Right lung (tissue), 10 donors: Measurements from ENCODE around the gene SERF1A. TPM values are rescaled to one million over a fixed set of nuclear protein-coding genes. Genes with fewer than 3 reads are reported as not detected.
"Not testable (repeated sequence)": the region's sequence is repeated elsewhere in the genome, so short reads cannot be mapped to it uniquely, and the experiment has no call there.

Experiments
- DNase-seq, 2 donors: peaks; one replicate each; pipeline ENCODE4 v3.0.0-alpha.2; 2013
- long read RNA-seq, 8 donors: transcript quantifications; one replicate each; lab custom pipeline, GENCODE V29; 2026
- polyA plus RNA-seq, 5 donors: library from polyadenylated mRNA; unstranded; fragments of 120-200 nt; gene quantifications; one replicate each; pipeline versions ENCODE4 v1.2.1 to v1.2.3, GENCODE V29; 2013; ENCODE audit warnings: inconsistent platforms in 1 of 5, low replicate concordance in 1 of 5; ENCODE audit not compliant: insufficient read length in 5 of 5, insufficient read depth in 1 of 5

SERF1A gene
- polyA plus RNA-seq, result 10 to 100 TPM in 2 of 5 donors, 1 to 10 TPM in 3; 4.4 to 14.5 (median 5.9) TPM
- long read RNA-seq, donor 1, transcript SERF1A-201 (3 exons, 963 nt), result major isoform, 21 of 42 reads
- long read RNA-seq, donor 1, transcript SERF1A-205 (3 exons, 663 nt), result minor isoform, 6 of 42 reads
- long read RNA-seq, donor 1, partial matches to known transcripts, result 12 of 42 reads
- long read RNA-seq, donor 1, other reads (novel, unspliced or antisense), result 0 of 42 reads
- long read RNA-seq, donor 2, transcript SERF1A-201 (3 exons, 963 nt), result major isoform, 14 of 21 reads
- long read RNA-seq, donor 2, partial matches to known transcripts, result 0 of 21 reads
- long read RNA-seq, donor 2, other reads (novel, unspliced or antisense), result 0 of 21 reads
- long read RNA-seq, donor 3, transcript SERF1A-201 (3 exons, 963 nt), result major isoform, 17 of 33 reads
- long read RNA-seq, donor 3, partial matches to known transcripts, result 9 of 33 reads
- long read RNA-seq, donor 3, other reads (novel, unspliced or antisense), result 0 of 33 reads
- long read RNA-seq, donor 4, transcript SERF1A-201 (3 exons, 963 nt), result major isoform, 6 of 17 reads
- long read RNA-seq, donor 4, partial matches to known transcripts, result 6 of 17 reads
- long read RNA-seq, donor 4, other reads (novel, unspliced or antisense), result 0 of 17 reads
- long read RNA-seq, donor 5, transcript SERF1A-201 (3 exons, 963 nt), result major isoform, 31 of 38 reads
- long read RNA-seq, donor 5, partial matches to known transcripts, result 0 of 38 reads
- long read RNA-seq, donor 5, other reads (novel, unspliced or antisense), result 0 of 38 reads
- long read RNA-seq, donor 6, transcript SERF1A-201 (3 exons, 963 nt), result major isoform, 30 of 53 reads
- long read RNA-seq, donor 6, partial matches to known transcripts, result 15 of 53 reads
- long read RNA-seq, donor 6, other reads (novel, unspliced or antisense), result 0 of 53 reads
- long read RNA-seq, donor 7, transcript SERF1A-201 (3 exons, 963 nt), result major isoform, 13 of 15 reads
- long read RNA-seq, donor 7, partial matches to known transcripts, result 0 of 15 reads
- long read RNA-seq, donor 7, other reads (novel, unspliced or antisense), result 0 of 15 reads
- long read RNA-seq, donor 8, transcript SERF1A-201 (3 exons, 963 nt), result major isoform, 13 of 24 reads
- long read RNA-seq, donor 8, partial matches to known transcripts, result 8 of 24 reads
- long read RNA-seq, donor 8, other reads (novel, unspliced or antisense), result 0 of 24 reads

GRCh38 chr5:70900533-70901271 is at the start of gene SERF1A:
TSS of gene SERF1A (plus strand) at chr5:70900669. CDS start at chr5:70900870, 201 bp downstream.
- not testable (repeated sequence) for DNase-seq

DNA sequence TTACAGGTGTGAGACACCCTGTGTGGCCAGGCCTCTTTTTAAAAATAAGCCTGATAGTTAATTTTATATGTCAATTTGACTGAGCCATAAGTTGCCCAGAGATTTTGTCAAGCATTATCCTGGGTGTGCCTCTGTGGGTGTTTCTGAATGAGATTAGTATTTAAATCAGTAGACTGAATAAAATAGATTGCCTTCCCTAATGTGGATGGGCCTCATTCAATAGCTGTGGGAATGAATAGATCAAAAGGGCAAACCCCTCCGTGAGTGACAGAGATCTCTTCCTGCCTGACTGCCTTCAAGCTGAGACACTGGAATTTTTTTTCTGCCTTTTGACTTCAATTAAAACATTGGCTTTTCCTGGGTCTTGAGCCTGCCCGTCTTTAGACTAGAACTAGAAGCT is 33.7 kb upstream of the SERF1A start:
- not testable (repeated sequence) for DNase-seq

GRCh38 chr5:70870626-70871025 is 29.8 kb upstream of the SERF1A start:
- DNase-seq, result not testable (repeated sequence)

DNA sequence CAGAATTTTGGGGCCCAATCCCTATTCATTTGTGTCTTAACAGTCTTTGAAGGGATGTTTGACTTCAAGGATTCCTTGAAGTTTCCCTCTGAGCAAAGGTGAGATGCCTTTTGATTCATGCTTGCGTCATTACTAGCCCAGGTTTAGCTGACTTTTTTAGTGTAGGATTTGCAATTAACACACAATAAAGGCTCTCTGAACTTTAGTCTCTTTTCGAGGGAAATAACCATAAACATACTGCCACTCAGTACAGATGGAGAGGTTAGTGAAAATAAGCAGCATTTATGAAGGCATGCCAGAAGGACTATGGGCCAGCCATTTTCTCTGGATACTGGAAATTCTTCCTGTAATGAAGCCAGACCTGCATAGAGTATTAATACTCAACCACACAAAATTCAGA is 4.4 kb upstream of the SERF1A start:
- DNase-seq, result not testable (repeated sequence)

- not testable (repeated sequence) for DNase-seq
These were observed 753 bp downstream of the SERF1A start for GRCh38 chr5:70901272-70901571.

DNA sequence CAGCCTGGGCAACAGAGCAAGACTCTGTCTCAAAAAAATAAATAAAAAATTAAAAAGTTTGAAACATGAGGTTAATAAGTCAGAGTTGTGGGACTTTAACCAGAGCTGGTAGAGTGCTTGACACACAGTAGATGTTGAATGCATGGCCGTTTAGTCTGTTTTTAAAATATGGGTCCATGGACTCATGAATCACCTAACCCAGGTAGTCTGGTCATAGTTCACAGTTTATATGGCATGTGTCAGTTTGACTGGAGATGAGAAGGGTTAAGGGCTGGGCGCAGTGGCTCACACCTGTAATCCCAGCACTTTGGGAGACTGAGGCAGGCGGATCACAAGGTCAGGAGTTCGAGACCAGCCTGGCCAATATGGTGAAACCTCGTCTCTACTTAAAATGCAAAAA is 6.2 kb downstream of the SERF1A start:
- DNase-seq, result not testable (repeated sequence)

DNA sequence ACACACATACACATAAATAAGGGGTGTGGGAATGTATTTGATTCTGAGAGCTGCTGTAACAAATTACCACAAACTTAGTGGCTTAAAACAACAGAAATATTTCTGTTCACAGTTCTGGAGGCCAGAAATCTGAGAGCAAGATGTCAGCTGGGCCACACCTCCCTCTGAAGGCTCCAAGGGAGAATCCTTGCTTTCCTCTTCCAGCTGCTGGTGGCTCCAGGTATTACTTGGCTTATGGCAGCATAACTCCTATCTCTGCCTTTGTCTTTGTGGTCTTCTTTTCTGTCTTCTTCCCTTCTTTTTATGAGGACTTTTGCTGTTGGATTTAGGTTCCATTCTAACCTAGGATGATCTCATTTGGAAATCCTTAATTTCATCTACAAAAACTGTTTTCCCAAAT is 16.4 kb downstream of the SERF1A start:
- not testable (repeated sequence) for DNase-seq

DNA sequence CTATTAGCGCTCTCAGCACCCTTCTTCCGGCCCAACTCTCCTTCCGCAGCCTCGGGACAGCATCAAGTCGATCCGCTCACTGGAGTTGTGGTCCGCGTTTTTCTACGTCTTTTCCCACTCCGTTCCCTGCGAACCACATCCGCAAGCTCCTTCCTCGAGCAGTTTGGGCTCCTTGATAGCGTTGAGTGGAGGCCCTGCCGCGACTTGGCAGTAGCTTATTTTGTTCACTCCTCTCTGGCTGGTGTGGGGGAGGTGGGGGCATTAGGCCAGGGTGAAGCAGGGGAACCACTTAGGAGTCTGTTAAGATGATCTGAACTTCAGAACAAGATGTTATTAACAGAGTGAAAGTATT is 24.7 kb downstream of the SERF1A start:
- not testable (repeated sequence) for DNase-seq

GRCh38 chr5:70931709-70932368 is 31.4 kb downstream of the SERF1A start:
- DNase-seq, result not testable (repeated sequence)

GRCh38 chr5:70932560-70932959 is 32.1 kb downstream of the SERF1A start:
- DNase-seq, result not testable (repeated sequence)

DNA sequence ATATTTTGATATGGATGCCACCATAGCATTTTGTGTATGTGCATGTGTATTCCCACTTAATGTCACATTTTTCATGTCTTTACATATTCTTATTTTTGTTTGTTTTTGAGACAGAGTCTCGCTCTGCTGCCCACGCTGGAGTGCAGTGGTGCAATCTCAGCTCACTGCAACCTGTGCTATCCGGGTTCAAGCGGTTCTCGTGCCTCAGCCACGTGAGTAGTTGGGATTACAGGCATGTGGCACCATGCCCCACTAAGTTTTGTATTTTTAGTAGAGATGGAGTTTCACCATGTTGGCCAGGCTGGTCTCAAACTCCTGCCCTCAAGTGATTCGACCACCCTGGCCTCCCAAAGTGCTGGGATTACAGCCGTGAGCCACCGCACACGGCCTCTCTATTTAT is 52.6 kb downstream of the SERF1A start:
- not testable (repeated sequence) for DNase-seq

Other genes with a start within 250 kb of the SERF1A start
- gene SMN1, start 24.4 kb downstream of the SERF1A start, polyA plus RNA-seq, result 10 to 100 TPM; 51.2 to 84.1 (median 66.9) TPM
- gene NAIP, start 124.7 kb downstream of the SERF1A start, polyA plus RNA-seq, result 10 to 100 TPM; 29.0 to 49.5 (median 47.2) TPM
- gene GTF2H2, start 167.0 kb downstream of the SERF1A start, polyA plus RNA-seq, result 10 to 100 TPM; 18.7 to 53.4 (median 27.3) TPM